CD1c-positive myeloid dendritic cell (primary cell): Measurements from ENCODE around the gene CLIC4.

ENCODE experiments used
- DNase-seq: peaks from one replicate; pipeline ENCODE4 v3.0.0-alpha.2; 2016; ENCODE audit errors: extremely low spot score

Gene CLIC4

GRCh38 chr1:24858277-24858676, 113.0 kb downstream of the CLIC4 start:
- DNase-seq, result no peak

GRCh38 chr1:24859063-24860010, 114.1 kb downstream of the CLIC4 start:
- no peak for DNase-seq

GRCh38 chr1:24860841-24861240, 115.6 kb downstream of the CLIC4 start:
- DNase-seq, result no peak

GRCh38 chr1:24861821-24862727, 116.8 kb downstream of the CLIC4 start:
- no peak for DNase-seq

GRCh38 chr1:24862775-24863483, 117.7 kb downstream of the CLIC4 start:
- DNase-seq, result no peak

- peak; percentile 13 for DNase-seq
Observed at GRCh38 chr1:24864370-24864777, 119.1 kb downstream of the CLIC4 start.

- no peak for DNase-seq
Observed at GRCh38 chr1:24865168-24865567, 119.9 kb downstream of the CLIC4 start.

GRCh38 chr1:24865587-24865986, 120.3 kb downstream of the CLIC4 start:
- DNase-seq, result no peak

GRCh38 chr1:24866211-24867083, 121.2 kb downstream of the CLIC4 start:
- no peak for DNase-seq

- DNase-seq, result no peak
Observed at GRCh38 chr1:24867084-24867870, 122.0 kb downstream of the CLIC4 start.

GRCh38 chr1:24868016-24868875, 123.0 kb downstream of the CLIC4 start:
- no peak for DNase-seq

GRCh38 chr1:24870551-24871195, 125.4 kb downstream of the CLIC4 start:
- DNase-seq, result peak; percentile 51

GRCh38 chr1:24871306-24871901, 126.2 kb downstream of the CLIC4 start:
- DNase-seq, result no peak

- peak; percentile 72 for DNase-seq
Observed at GRCh38 chr1:24872061-24872850, 127.0 kb downstream of the CLIC4 start.

GRCh38 chr1:24873148-24873547, 127.9 kb downstream of the CLIC4 start:
- DNase-seq, result no peak

GRCh38 chr1:24874056-24874455, 128.8 kb downstream of the CLIC4 start:
- no peak for DNase-seq

- DNase-seq, result no peak
Observed at GRCh38 chr1:24874611-24875234, 129.5 kb downstream of the CLIC4 start.
